ENCODE measurements around the gene ANP32D.
A peak's percentile ranks its signal among the peaks of the same experiment; 100 is the strongest.
"Not testable (repeated sequence)": the region's sequence is repeated elsewhere in the genome, so short reads cannot be mapped to it uniquely, and the experiment has no call there.

Gene ANP32D

GRCh38 chr12:48472259-48472658, at the start of gene ANP32D:
TSS of gene ANP32D (plus strand) at chr12:48472559. CDS start at chr12:48472665, 106 bp downstream.
- DNase-seq = no peak

GRCh38 chr12:48423171-48423570, 49.2 kb upstream of the ANP32D start:
- no peak for DNase-seq

GRCh38 chr12:48424644-48425043, 47.7 kb upstream of the ANP32D start:
- DNase-seq = no peak

- DNase-seq = not testable (repeated sequence)
These were observed 38.3 kb upstream of the ANP32D start for GRCh38 chr12:48434016-48434415.

GRCh38 chr12:48441069-48441468, 31.3 kb upstream of the ANP32D start:
- DNase-seq = no peak

GRCh38 chr12:48442179-48442847, 30.0 kb upstream of the ANP32D start:
- no peak for DNase-seq

- DNase-seq = no peak
These were observed 26.8 kb upstream of the ANP32D start for GRCh38 chr12:48445538-48445937.

GRCh38 chr12:48446161-48446776, 26.1 kb upstream of the ANP32D start:
- no peak for DNase-seq

- DNase-seq = no peak
These were observed 24.6 kb upstream of the ANP32D start for GRCh38 chr12:48447755-48448154.

GRCh38 chr12:48451372-48451771, 21.0 kb upstream of the ANP32D start:
- no peak for DNase-seq

- not testable (repeated sequence) for DNase-seq
These were observed 19.4 kb upstream of the ANP32D start for GRCh38 chr12:48452961-48453360.

GRCh38 chr12:48454667-48455066, 17.7 kb upstream of the ANP32D start:
- peak; percentile 56 for DNase-seq

GRCh38 chr12:48455116-48455515, 17.2 kb upstream of the ANP32D start:
- no peak for DNase-seq

- DNase-seq = no peak
These were observed 13.1 kb upstream of the ANP32D start for GRCh38 chr12:48459259-48459658.

GRCh38 chr12:48469027-48469426, 3.3 kb upstream of the ANP32D start:
- DNase-seq = not testable (repeated sequence)

- DNase-seq = no peak
These were observed 702 bp downstream of the ANP32D start for GRCh38 chr12:48473061-48473460.

- DNase-seq = not testable (repeated sequence)
These were observed 2.1 kb downstream of the ANP32D start for GRCh38 chr12:48474497-48474896.

GRCh38 chr12:48482198-48482597, 9.8 kb downstream of the ANP32D start, which contains the start of gene C12orf54:
TSS of gene C12orf54 (plus strand) at chr12:48482498. CDS start at chr12:48483297, 799 bp downstream.
- DNase-seq = no peak

- no peak for DNase-seq
These were observed 10.6 kb downstream of the ANP32D start for GRCh38 chr12:48482930-48483329.

- no peak for DNase-seq
These were observed 13.9 kb downstream of the ANP32D start for GRCh38 chr12:48486261-48486660.

- no peak for DNase-seq
These were observed 14.3 kb downstream of the ANP32D start for GRCh38 chr12:48486679-48487078.

- DNase-seq = no peak
These were observed 16.7 kb downstream of the ANP32D start for GRCh38 chr12:48489012-48489411.

GRCh38 chr12:48489456-48489855, 17.1 kb downstream of the ANP32D start:
- not testable (repeated sequence) for DNase-seq

- DNase-seq = not testable (repeated sequence)
These were observed 27.9 kb downstream of the ANP32D start for GRCh38 chr12:48500281-48500680.

- DNase-seq = not testable (repeated sequence)
These were observed 34.5 kb downstream of the ANP32D start for GRCh38 chr12:48506836-48507235.
